HepG2 (cell line): Measurements from ENCODE around the gene TANGO2. TPM values are rescaled to one million over a fixed set of nuclear protein-coding genes. Genes with fewer than 3 reads are reported as not detected.

Source experiments
- ATF7-NPFF ChIP-seq: sonication (generic); formaldehyde crosslinking; IDR thresholded peaks from 2 replicates; pipeline ENCODE4 v1.8.1; 2023; ENCODE audit warnings: mild to moderate bottlenecking, low read depth, missing genetic modification reagents, moderate library complexity
- CAMTA2 ChIP-seq: sonication (generic); formaldehyde crosslinking; IDR thresholded peaks from 2 replicates; pipeline ENCODE4 v1.4.0; 2020; ENCODE audit warnings: mild to moderate bottlenecking, missing genetic modification reagents, borderline replicate concordance
- FOXO1 ChIP-seq: sonication (generic); formaldehyde crosslinking; IDR thresholded peaks from 2 replicates; pipeline ENCODE4 v1.4.0; 2020; ENCODE audit warnings: missing genetic modification reagents
- GZF1 ChIP-seq: sonication (generic); formaldehyde crosslinking; IDR thresholded peaks from 2 replicates; pipeline ENCODE4 v1.5.1; 2020; ENCODE audit warnings: mild to moderate bottlenecking, missing genetic modification reagents
- KDM2A ChIP-seq: sonication (generic); formaldehyde crosslinking; IDR thresholded peaks from 2 replicates; pipeline ENCODE4 v1.4.0; 2020; ENCODE audit warnings: low read depth, missing genetic modification reagents, borderline replicate concordance
- LBX2 ChIP-seq: sonication (generic); formaldehyde crosslinking; IDR thresholded peaks from 2 replicates; pipeline ENCODE4 v1.5.0; 2020; ENCODE audit warnings: missing genetic modification reagents, mild to moderate bottlenecking, borderline replicate concordance
- MAZ ChIP-seq, 2 experiments: sonication (generic) in 1 of 2; formaldehyde crosslinking in 1 of 2; IDR thresholded peaks; 2 replicates each; pipeline versions ENCODE4 v1.5.0 to v1.6.1; 2012 to 2020; ENCODE audit warnings: low read depth in 2 of 2, mild to moderate bottlenecking in 2 of 2, borderline replicate concordance in 1 of 2, improper control_type of control experiment in 1 of 2, low read length in 1 of 2, missing genetic modification reagents in 1 of 2, moderate library complexity in 1 of 2
- MED8 ChIP-seq: sonication (generic); formaldehyde crosslinking; IDR thresholded peaks from 2 replicates; pipeline ENCODE4 v1.8.1; 2023; ENCODE audit warnings: mild to moderate bottlenecking, missing genetic modification reagents; ENCODE audit not compliant: insufficient replicate concordance
- NFKB2 ChIP-seq: sonication (generic); formaldehyde crosslinking; IDR thresholded peaks from 2 replicates; pipeline ENCODE4 v1.4.0; 2020; ENCODE audit warnings: missing genetic modification reagents, borderline replicate concordance
- NR0B2 ChIP-seq: sonication (generic); formaldehyde crosslinking; IDR thresholded peaks from 2 replicates; pipeline ENCODE4 v1.4.0; 2020; ENCODE audit warnings: mild to moderate bottlenecking, missing genetic modification reagents
- PRDM10 ChIP-seq: sonication (generic); formaldehyde crosslinking; IDR thresholded peaks from 2 replicates; pipeline ENCODE4 v1.4.0; 2020; ENCODE audit warnings: low read depth, missing genetic modification reagents
- TBX2 ChIP-seq: sonication (generic); formaldehyde crosslinking; IDR thresholded peaks from 2 replicates; pipeline ENCODE4 v1.5.0; 2020; ENCODE audit warnings: missing genetic modification reagents, mild to moderate bottlenecking, borderline replicate concordance
- THRA ChIP-seq: sonication (generic); formaldehyde crosslinking; IDR thresholded peaks from 2 replicates; pipeline ENCODE4 v1.4.0; 2020; ENCODE audit warnings: missing genetic modification reagents, borderline replicate concordance
- XRCC5 ChIP-seq: fragments of 200-400 bp; formaldehyde crosslinking; optimal IDR thresholded peaks from 2 replicates; pipeline ENCODE3; 2017; ENCODE audit warnings: mild to moderate bottlenecking, low read length
- ZBTB43 ChIP-seq: sonication (generic); formaldehyde crosslinking; conservative IDR thresholded peaks from 2 replicates; pipeline ENCODE4 v1.4.0; 2020; ENCODE audit warnings: missing genetic modification reagents
- ZNF24 ChIP-seq: fragments of 450-650 bp; IDR thresholded peaks from 2 replicates; pipeline ENCODE4 v1.6.1; 2017; ENCODE audit warnings: antibody characterized with exemption, mild to moderate bottlenecking
- ZNF367 ChIP-seq: sonication (generic); formaldehyde crosslinking; IDR thresholded peaks from 2 replicates; pipeline ENCODE4 v1.4.0; 2020; ENCODE audit warnings: missing genetic modification reagents, borderline replicate concordance
- ZNF468 ChIP-seq: sonication (generic); formaldehyde crosslinking; IDR thresholded peaks from 2 replicates; pipeline ENCODE4 v1.8.0; 2022; ENCODE audit warnings: mild to moderate bottlenecking, moderate library complexity, missing genetic modification reagents
- ZNF607 ChIP-seq: sonication (generic); formaldehyde crosslinking; IDR thresholded peaks from 2 replicates; pipeline ENCODE4 v1.5.1; 2020; ENCODE audit warnings: missing genetic modification reagents, mild to moderate bottlenecking, borderline replicate concordance
- ZNF776 ChIP-seq: sonication (generic); formaldehyde crosslinking; IDR thresholded peaks from 2 replicates; pipeline ENCODE4 v1.4.0; 2020; ENCODE audit warnings: mild to moderate bottlenecking, missing genetic modification reagents
- polyA plus RNA-seq, 8 experiments: library from polyadenylated mRNA; depleted of rRNA in 3 of 8; stranded (reverse) in 7 of 8; unstranded in 1 of 8; fragments of >200 nt; fragmentation: Illumina TruSeq in 4 of 8; extraction: Trizol in 4 of 8; gene quantifications; 2 replicates each; pipeline versions ENCODE4 v1.2.1 to v1.2.3, GENCODE V29; 2011 to 2016; ENCODE audit warnings: low read depth in 4 of 8, missing spikeins in 1 of 8, mixed read lengths in 1 of 8; ENCODE audit not compliant: insufficient read depth in 1 of 8
- total RNA-seq, 5 experiments: library from RNA; depleted of rRNA; stranded (reverse); fragments of >200 nt; fragmentation: Illumina TruSeq; extraction: Trizol; gene quantifications; 2 replicates each; pipeline ENCODE4 v1.2.3, GENCODE V29; 2016; ENCODE audit warnings: low read depth in 1 of 5

The TANGO2 gene
- total and polyA plus RNA-seq, 2 of the 13 experiments (the other 11 are each of a cell fraction or from before 2014, with no cell fraction given): 12.9 to 14.8 TPM

GRCh38 chr22:20015971-20016733 is 4.8 kb upstream of the TANGO2 start (continued):
- TF ChIP-seq LBX2 (CRISPR knock-in tag): no peak
- 0 out of 2 replicates have a peak, but pooled peaks have one; percentile 47 for TF ChIP-seq CAMTA2 (CRISPR knock-in tag)
- TF ChIP-seq XRCC5: no peak
- TF ChIP-seq THRA (CRISPR knock-in tag): no peak
- no peak for TF ChIP-seq GZF1 (CRISPR knock-in tag)
- TF ChIP-seq FOXO1 (CRISPR knock-in tag): no peak
- no peak; the same call in 1 of the 2 replicates for TF ChIP-seq KDM2A (CRISPR knock-in tag)
- TF ChIP-seq ZNF607 (CRISPR knock-in tag): no peak
- no peak for TF ChIP-seq PRDM10 (CRISPR knock-in tag)
- TF ChIP-seq NR0B2 (CRISPR knock-in tag): 0 out of 2 replicates have a peak, but pooled peaks have one; percentile 37
- 0 out of 2 replicates have a peak, but pooled peaks have one; percentile 17 for TF ChIP-seq NFKB2 (CRISPR knock-in tag)
- no peak for TF ChIP-seq ZNF367 (CRISPR knock-in tag)
- peak; percentile 28; the same call in 1 of the 2 replicates for TF ChIP-seq TBX2
- no peak for TF ChIP-seq ATF7-NPFF
- no peak for TF ChIP-seq ZNF468 (CRISPR knock-in tag)
- peak; percentile 41; the same call in 1 of the 2 replicates for TF ChIP-seq ZNF776 (CRISPR knock-in tag)
- TF ChIP-seq MAZ (IDR thresholded peaks at IDR 0.05; ENCODE audit: borderline replicate concordance, low read depth, low read length): no peak
- peak; percentile 89; the same call in 1 of the 2 replicates for TF ChIP-seq MAZ (CRISPR knock-in tag; IDR thresholded peaks at IDR 0.05; ENCODE audit: low read depth)
- TF ChIP-seq ZBTB43 (CRISPR knock-in tag): 0 out of 2 replicates have a peak, but pooled peaks have one; percentile 21
- TF ChIP-seq MED8 (CRISPR knock-in tag): no peak
- TF ChIP-seq ZNF24: no peak
